ENCODE data around the gene PPM1D.

Gene PPM1D

GRCh38 chr17:60627124-60627523, 27.1 kb downstream of the PPM1D start:
- H3K27me3 ChIP-seq (ENCODE audit: insufficient read depth, poor library complexity, severe bottlenecking) = no peaks in the 10 kb centered on the region
- no peak overlapping the region for H3K27ac ChIP-seq (replicated peaks)
- no peak overlapping the region for H3K4me3 ChIP-seq (replicated peaks; ENCODE audit: insufficient read depth, low read length)
- TF ChIP-seq SPI1 (IDR thresholded peaks at IDR 0.05; ENCODE audit: borderline replicate concordance, low read depth) (no peak), POLR2AphosphoS5 (IDR thresholded peaks at IDR 0.05; ENCODE audit: low read depth) (no peak), GABPA (IDR thresholded peaks at IDR 0.05; ENCODE audit: low read depth) (no peak), CTCF (IDR thresholded peaks at IDR 0.05; ENCODE audit: insufficient read depth, low read length) (no peak), REST (IDR thresholded peaks at IDR 0.05; ENCODE audit: insufficient replicate concordance, low read depth) (no peak)
- DNase-seq (ENCODE audit: low read depth in 1 of 2, low spot score in 1 of 2) = no peak

GRCh38 chr17:60628252-60628889, 28.4 kb downstream of the PPM1D start:
- TF ChIP-seq REST (IDR thresholded peaks at IDR 0.05; ENCODE audit: insufficient replicate concordance, low read depth) (no peak), POLR2AphosphoS5 (IDR thresholded peaks at IDR 0.05; ENCODE audit: low read depth) (no peak), SPI1 (IDR thresholded peaks at IDR 0.05; ENCODE audit: borderline replicate concordance, low read depth) (no peak), CTCF (IDR thresholded peaks at IDR 0.05; ENCODE audit: insufficient read depth, low read length) (no peak), GABPA (IDR thresholded peaks at IDR 0.05; ENCODE audit: low read depth) (no peak)
- Histone ChIP-seq H3K27ac (replicated peaks) (no peak overlapping the region), H3K4me3 (replicated peaks; ENCODE audit: insufficient read depth, low read length) (no peak overlapping the region), H3K27me3 (ENCODE audit: insufficient read depth, poor library complexity, severe bottlenecking) (no peaks in the 10 kb centered on the region)
- DNase-seq (ENCODE audit: low read depth in 1 of 2, low spot score in 1 of 2) = no peak

- Histone ChIP-seq H3K4me3 (replicated peaks; ENCODE audit: insufficient read depth, low read length) (no peak overlapping the region), H3K27me3 (ENCODE audit: insufficient read depth, poor library complexity, severe bottlenecking) (no peaks in the 10 kb centered on the region), H3K27ac (replicated peaks) (no peak overlapping the region)
- no peak for DNase-seq (ENCODE audit: low read depth in 1 of 2, low spot score in 1 of 2)
- TF ChIP-seq REST (IDR thresholded peaks at IDR 0.05; ENCODE audit: insufficient replicate concordance, low read depth) = no peak
- TF ChIP-seq SPI1 (IDR thresholded peaks at IDR 0.05; ENCODE audit: borderline replicate concordance, low read depth) = no peak
- no peak for TF ChIP-seq CTCF (IDR thresholded peaks at IDR 0.05; ENCODE audit: insufficient read depth, low read length)
- TF ChIP-seq POLR2AphosphoS5 (IDR thresholded peaks at IDR 0.05; ENCODE audit: low read depth) = no peak
- TF ChIP-seq GABPA (IDR thresholded peaks at IDR 0.05; ENCODE audit: low read depth) = no peak
Measured at GRCh38 chr17:60629120-60629519, 29.1 kb downstream of the PPM1D start.
